ENCODE measurements around the gene CLEC3B.

The CLEC3B gene

GRCh38 chr3:45003859-45004258 is 22.2 kb upstream of the CLEC3B start:
- DNase-seq (ENCODE audit: low read depth): no peak

DNA sequence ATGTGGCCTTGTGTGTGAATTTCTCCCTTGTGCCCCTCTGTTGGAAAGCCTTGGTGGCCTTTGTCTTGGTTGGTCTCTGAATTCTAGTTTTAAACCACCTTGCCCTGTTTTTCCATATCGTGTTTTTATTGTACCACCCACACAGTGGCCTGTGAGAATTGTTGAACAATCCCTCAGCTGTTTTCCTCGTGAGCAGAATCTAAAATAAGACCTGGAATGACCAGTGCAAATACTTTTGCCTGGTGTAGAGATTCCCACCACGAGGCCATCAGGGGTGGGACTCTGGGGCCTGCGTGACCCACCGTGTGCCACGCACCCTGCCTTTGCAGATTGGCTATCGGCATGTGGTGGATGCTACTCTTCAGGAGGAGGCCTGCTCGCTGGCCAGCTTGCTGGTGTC is 19.0 kb upstream of the CLEC3B start:
- no peak for DNase-seq (ENCODE audit: low read depth)

DNA sequence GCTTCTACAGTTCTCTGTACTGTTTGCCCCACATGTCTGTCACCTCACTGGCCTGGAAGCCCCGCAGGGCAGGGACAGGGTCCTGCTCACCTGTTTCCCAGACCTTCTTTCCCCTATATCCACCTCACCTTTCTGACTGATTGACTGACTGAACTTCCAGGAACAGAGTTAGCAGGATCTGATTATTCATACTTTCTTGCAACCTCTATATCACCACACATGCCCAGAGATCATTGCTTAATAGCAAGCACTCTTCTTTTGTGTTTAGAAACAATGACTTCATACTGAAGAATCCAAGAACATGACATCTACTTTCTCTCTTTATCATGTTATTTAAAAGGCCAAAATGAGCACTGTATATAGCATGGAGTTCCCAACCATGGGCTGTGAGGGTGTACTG is 18.0 kb upstream of the CLEC3B start:
- no peak for DNase-seq (ENCODE audit: low read depth)

GRCh38 chr3:45009868-45010267 is 16.2 kb upstream of the CLEC3B start:
- no peak for DNase-seq (ENCODE audit: low read depth)

GRCh38 chr3:45010811-45011333 is 15.2 kb upstream of the CLEC3B start:
- DNase-seq (ENCODE audit: low read depth): no peak

DNA sequence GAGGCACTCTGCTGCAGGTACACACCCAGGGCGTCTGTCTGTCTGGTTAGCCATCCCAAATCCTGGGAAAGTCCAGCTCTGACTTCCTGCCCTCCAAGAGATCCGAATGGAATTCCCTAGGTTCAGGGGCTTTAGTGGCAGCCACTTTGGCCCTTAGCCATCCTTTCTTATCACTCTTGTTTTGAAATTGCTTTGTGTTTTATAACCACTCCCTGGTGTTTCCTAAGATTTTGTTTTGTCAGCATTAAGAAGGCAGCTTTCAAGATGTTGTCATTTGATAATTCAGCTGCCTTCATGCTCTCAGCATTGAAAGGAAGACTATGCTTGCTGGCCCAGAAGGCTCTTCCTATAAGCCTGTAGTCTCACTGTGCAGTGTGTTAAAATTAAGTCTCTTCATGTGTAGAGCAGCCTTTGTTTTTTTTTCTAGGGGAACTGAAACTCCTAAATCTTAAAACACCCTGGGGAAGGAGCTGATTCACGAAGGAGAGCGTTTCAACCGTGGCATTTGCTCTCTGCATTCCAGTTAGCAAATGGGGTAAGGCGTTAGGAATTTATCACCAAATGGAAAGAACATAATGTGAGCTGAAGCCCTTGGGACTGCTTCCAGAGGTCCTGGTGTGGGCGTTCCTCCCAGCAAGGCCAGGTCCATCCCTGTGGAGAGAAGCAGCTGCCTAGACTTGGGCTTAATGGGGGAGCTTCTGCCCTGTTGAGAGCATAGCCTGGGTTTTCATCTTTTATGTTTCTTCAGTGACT is 14.2 kb upstream of the CLEC3B start:
- DNase-seq (ENCODE audit: low read depth): no peak

- DNase-seq (ENCODE audit: low read depth): no peak
Observed at GRCh38 chr3:45012577-45012976, 13.5 kb upstream of the CLEC3B start.

- no peak for DNase-seq (ENCODE audit: low read depth)
Observed at GRCh38 chr3:45016916-45017315, 9.2 kb upstream of the CLEC3B start.

GRCh38 chr3:45017821-45018220 is 8.3 kb upstream of the CLEC3B start:
- no peak for DNase-seq (ENCODE audit: low read depth)

DNA sequence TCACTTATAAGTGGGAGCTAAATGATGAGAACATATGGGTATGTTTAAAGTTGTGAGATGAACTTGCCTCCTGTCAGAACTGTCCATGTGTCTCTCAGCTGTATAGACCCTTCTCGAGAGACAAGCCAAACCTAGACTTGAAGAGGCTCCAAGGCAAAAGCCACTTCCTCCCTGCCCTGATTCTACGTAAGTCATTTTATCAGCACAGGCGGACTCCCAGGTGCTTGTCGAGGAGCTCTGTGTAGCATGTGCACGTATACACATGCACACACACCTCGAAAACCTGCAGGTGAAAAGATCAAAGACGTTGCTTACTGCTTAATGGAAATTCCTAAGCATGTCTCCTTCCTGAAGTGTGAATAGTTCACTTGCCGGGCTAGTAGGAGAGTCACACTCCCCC is 5.6 kb upstream of the CLEC3B start:
- DNase-seq (ENCODE audit: low read depth): no peak

GRCh38 chr3:45021524-45022297 is 4.4 kb upstream of the CLEC3B start:
- DNase-seq (ENCODE audit: low read depth): no peak

- DNase-seq (ENCODE audit: low read depth): no peak
Observed at GRCh38 chr3:45023675-45024074, 2.4 kb upstream of the CLEC3B start.

- no peak for DNase-seq (ENCODE audit: low read depth)
Observed at GRCh38 chr3:45024542-45025255, 1.4 kb upstream of the CLEC3B start.

- DNase-seq (ENCODE audit: low read depth): no peak
Observed at GRCh38 chr3:45026957-45027356, 854 bp downstream of the CLEC3B start.

DNA sequence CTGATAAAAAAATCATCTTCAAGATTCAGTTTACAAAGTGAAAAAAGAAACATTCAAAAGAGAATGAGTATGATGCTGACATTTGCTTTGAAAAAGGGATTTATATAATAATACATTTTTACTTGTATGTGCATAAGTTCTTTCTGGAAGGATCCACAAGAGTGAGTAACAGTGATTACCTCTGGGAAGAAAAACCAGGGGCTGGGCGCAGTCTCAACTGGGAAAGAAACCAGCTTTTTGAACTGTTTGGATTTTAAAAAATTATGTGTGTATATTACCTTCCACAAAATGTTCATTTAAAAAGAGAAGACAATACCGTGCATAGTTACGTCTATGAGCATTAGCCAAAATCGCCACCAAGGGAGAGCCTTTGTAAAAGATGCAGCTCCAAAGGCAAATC is 1.3 kb downstream of the CLEC3B start:
- no peak for DNase-seq (ENCODE audit: low read depth)

DNA sequence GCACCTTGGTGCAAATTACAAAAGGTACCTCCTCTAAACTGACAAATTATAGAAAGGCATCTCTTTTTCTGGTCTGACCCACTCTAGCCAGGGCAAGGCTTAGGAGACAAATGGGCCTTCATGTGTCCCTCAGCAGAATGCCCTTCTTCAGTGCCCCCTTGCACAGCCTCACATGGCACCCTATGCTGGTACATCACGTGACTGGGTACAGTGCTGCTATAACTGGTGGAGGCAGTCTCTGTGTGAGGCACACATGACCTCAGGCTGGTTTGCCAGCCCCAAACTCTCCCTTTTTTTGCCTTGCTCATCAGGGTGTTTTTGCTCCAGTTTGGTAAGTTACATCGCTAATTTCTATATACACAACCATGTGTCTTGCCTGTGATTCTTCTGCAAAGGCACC is 3.1 kb downstream of the CLEC3B start:
- DNase-seq (ENCODE audit: low read depth): no peak

DNA sequence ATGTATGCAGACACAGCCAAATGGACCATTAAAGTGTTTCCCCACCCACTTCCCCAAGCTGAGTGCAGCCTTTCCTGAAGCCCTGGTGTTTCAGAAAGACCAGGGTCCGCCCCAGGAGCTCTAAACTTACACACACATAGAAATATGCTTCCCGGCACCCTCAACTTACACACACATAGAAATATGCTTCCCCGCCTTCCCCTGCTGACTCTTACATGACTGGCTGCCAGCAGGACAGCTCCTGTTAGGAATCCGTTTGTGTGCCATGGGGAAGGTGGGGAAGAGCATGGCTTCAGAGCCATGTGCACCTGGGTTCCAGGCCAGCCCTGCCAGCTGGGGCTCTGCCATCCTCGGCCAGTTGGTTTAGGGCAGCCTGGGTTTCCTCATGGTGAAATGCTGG is 3.6 kb downstream of the CLEC3B start:
- DNase-seq (ENCODE audit: low read depth): no peak

- DNase-seq (ENCODE audit: low read depth): no peak
Observed at GRCh38 chr3:45031531-45031930, 5.4 kb downstream of the CLEC3B start.

- no peak for DNase-seq (ENCODE audit: low read depth)
Observed at GRCh38 chr3:45032113-45032512, 6.0 kb downstream of the CLEC3B start.

DNA sequence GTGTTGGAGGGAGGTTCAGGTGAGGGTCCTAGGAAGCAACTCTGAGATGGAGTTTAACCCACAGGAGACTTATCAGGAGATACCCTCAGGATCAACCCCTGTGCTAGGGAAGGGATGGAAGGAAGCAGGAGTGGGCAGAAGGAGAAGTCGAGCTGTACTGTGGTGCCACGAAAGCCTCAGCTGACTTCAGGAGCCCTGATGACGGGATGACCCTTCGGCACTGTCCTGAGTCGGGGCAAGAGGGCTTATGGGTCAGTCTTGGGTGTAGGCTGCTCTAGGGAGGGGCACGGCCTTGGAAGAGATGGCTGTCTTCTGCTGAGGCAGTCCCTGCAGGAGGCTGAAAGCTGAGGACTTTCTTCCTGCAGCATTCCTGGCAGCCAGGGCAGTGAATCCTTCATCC is 7.7 kb downstream of the CLEC3B start:
- DNase-seq (ENCODE audit: low read depth): no peak

- DNase-seq (ENCODE audit: low read depth): no peak
Observed at GRCh38 chr3:45034612-45035252, 8.6 kb downstream of the CLEC3B start.

All from activated T-cell treated with anti-CD3 and anti-CD28 coated beads for 24 hours (primary cell).